Fibroblast of villous mesenchyme (primary cell): ENCODE measurements around the gene GLYATL1B. TPM values are rescaled to one million over a fixed set of nuclear protein-coding genes. Genes with fewer than 3 reads are reported as not detected.
A peak's percentile ranks its signal among the peaks of the same experiment; 100 is the strongest.
"Not testable (repeated sequence)": the region's sequence is repeated elsewhere in the genome, so short reads cannot be mapped to it uniquely, and the experiment has no call there.

ENCODE experiments used
- DNase-seq: peaks from one replicate; pipeline ENCODE4 v3.0.0-alpha.2; 2010; ENCODE audit warnings: low read depth
- H3K4me3 ChIP-seq: 2 replicates; pipeline ENCODE4 v1.5.1; 2011; ENCODE audit warnings: low read depth, mild to moderate bottlenecking, low read length
- CTCF ChIP-seq: IDR thresholded peaks from 2 replicates; pipeline ENCODE4 v1.5.1; 2012; ENCODE audit warnings: low read depth, mild to moderate bottlenecking, low read length; ENCODE audit not compliant: insufficient read depth
- total RNA-seq: library from RNA; depleted of rRNA; stranded (reverse); fragments of >200 nt; gene quantifications from 2 replicates; pipeline ENCODE4 v1.2.3, GENCODE V29; 2012

The GLYATL1B gene
- total RNA-seq, 1 donor, result not detected

- DNase-seq, result no peak
- no peak overlapping the region for H3K4me3 ChIP-seq
- TF ChIP-seq CTCF, result no peak
Observed at GRCh38 chr11:59112494-59112893, 26.4 kb downstream of the GLYATL1B start.

DNA sequence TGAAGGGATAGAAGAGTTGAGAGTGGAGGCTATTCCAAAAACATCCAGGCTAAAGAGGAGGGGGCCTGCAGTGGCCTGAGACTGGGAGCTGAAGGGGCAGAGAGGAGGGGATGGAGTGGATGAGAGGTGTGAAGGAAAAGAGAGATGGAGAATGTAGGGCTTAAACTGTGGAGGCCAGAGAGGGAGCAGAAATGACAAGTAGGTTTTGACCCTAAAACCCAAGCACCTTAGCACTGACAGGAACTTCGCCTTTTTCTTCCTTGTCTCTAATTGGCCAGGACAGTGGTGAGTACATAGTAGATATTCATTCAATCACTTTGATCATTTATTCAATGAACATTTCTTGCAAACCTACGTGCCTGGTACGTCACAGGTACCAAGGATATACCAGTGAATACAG, 28.2 kb downstream of the GLYATL1B start:
- no peak for TF ChIP-seq CTCF
- DNase-seq, result no peak
- no peak overlapping the region for H3K4me3 ChIP-seq

DNA sequence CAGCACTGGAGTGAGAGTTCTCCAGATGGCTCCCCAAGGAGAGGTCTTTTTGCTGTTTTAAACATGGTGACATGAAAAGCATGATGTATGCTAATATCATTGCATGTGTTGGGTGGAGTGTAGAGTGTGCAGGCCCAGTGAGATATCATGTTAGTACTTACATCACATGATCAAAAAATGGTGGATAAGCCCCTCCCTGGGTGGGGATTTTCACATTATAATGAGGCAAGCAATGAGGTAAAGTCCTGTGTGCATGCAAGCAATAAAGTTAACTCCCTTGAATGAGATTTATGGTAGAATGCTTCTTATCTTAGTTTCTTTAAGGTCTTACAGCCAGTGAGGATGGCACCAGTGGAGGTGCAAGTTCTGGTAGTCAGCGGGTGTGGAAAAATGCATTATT, 29.4 kb downstream of the GLYATL1B start:
- no peak for TF ChIP-seq CTCF
- H3K4me3 ChIP-seq, result no peak overlapping the region
- DNase-seq, result no peak

DNA sequence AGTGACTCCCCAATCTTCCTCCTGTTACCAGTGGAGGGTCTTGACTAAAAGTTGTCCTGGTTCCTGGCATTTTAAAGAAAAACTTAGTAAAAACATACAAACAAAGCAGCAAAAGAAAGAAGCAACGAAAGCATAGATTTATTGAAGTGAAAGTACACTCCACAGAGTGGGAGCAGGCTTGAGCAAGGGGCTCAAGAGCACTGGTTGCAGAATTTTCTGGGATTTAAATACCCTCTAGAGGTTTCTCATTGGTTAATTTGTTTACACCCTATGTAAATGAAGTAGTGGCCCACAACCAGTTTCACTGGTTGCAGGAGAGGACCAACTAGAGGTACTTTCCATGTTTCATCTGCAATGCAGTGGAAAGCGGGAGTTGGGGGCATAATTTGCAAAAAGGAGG, 31.7 kb downstream of the GLYATL1B start:
- H3K4me3 ChIP-seq, result no peak overlapping the region
- no peak for DNase-seq
- TF ChIP-seq CTCF, result no peak

DNA sequence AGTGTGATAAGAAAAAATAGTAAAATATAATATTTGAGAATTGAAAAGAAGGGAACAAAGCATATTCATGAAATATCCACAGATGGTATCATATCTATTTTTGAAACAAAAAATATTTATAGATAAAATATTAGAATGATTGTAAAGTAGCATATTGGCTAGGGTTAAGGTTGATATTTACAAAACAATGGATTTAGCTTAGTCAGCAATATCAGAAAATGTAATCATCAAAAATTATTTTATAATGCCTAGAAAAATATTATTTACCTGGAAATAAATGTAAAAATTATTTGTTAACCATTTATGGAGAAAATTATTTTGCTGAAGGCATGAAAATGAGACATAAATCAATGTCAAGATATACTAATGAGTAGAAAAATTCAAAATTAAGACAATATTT, 33.7 kb downstream of the GLYATL1B start:
- DNase-seq, result no peak
- no peak for TF ChIP-seq CTCF
- no peak overlapping the region for H3K4me3 ChIP-seq

- TF ChIP-seq CTCF, result peak; percentile 98
- peak overlapping the region; percentile 29 for H3K4me3 ChIP-seq
- peak; percentile 74 for DNase-seq
Observed at GRCh38 chr11:59135648-59136461, 49.7 kb downstream of the GLYATL1B start.

DNA sequence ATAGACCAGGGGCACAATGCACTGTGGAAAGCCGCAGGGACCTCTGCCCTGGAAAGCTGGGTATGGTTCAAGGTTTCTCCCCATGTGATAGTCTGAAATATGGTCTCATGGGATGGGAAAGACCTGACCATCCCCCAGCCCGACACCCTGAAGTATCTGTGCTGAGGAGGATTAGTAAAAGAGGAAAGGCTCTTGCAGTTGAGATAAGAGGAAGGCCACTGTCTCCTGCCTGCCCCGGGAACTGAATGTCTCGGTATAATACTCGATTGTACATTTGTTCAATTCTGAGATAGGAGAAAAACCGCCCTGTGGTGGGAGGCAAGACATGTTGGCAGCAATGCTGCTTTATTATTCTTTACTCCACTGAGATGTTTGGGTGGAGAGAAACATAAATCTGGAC, 50.4 kb downstream of the GLYATL1B start:
- not testable (repeated sequence) for DNase-seq, H3K4me3 ChIP-seq
